ENCODE measurements around the gene ZNF654. TPM values are rescaled to one million over a fixed set of nuclear protein-coding genes. Genes with fewer than 3 reads are reported as not detected.

The ZNF654 gene
- total RNA-seq, 1 donor from 2014 or later, result 16.5 TPM

DNA sequence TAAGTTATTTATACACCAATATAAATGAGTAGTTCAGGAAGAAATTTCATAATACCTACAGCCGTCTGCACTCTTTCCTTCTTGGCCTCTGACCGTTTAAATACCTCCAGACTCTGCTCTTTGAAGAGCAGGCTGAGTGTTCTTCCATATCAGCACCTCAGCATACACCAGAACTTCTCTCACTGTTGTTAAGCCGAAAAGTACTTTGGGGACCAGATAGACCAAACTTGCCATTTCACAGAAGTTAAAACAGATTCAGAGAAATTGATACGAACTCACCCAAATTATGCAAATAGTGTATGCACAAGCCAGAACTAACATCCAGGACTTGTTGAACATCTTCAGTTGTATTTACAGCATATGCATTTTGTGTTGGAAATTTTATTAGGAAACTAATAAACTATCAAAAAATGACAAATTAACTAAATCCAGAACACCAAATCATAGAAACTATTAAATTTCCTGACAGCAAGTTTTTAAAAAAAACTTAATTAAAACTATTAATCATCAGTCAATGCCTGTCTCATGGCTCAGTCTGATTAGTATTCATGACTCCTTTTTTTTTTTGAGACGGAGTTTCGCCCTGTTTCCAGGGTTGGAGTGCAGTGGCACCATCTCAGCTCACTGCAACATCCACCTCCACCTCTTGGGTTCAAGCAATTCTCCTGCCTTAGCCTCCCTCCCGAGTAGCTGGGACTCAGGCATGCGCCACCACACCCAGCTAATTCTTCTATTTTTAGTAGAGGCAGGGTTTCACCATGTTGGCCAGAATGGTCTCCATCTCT, 24.4 kb upstream of the ZNF654 start:
- peaks cover 12% of the 10 kb centered on the region for H3K4me1 Mint-ChIP-seq
- no peak overlapping the region for H3K27ac Mint-ChIP-seq
- no peaks in the 10 kb centered on the region for H3K27me3 Mint-ChIP-seq (ENCODE audit: low read depth)
- no peak overlapping the region for H3K4me3 Mint-ChIP-seq
- no peak for DNase-seq (ENCODE audit: low spot score in 2 of 2, unreplicated experiment in 2 of 2)
- no peaks in the 10 kb centered on the region for H3K36me3 Mint-ChIP-seq
- TF ChIP-seq, protein P1, sequence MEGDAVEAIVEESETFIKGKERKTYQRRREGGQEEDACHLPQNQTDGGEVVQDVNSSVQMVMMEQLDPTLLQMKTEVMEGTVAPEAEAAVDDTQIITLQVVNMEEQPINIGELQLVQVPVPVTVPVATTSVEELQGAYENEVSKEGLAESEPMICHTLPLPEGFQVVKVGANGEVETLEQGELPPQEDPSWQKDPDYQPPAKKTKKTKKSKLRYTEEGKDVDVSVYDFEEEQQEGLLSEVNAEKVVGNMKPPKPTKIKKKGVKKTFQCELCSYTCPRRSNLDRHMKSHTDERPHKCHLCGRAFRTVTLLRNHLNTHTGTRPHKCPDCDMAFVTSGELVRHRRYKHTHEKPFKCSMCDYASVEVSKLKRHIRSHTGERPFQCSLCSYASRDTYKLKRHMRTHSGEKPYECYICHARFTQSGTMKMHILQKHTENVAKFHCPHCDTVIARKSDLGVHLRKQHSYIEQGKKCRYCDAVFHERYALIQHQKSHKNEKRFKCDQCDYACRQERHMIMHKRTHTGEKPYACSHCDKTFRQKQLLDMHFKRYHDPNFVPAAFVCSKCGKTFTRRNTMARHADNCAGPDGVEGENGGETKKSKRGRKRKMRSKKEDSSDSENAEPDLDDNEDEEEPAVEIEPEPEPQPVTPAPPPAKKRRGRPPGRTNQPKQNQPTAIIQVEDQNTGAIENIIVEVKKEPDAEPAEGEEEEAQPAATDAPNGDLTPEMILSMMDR (IDR thresholded peaks at IDR 0.05; ENCODE audit: unreplicated experiment), result no peak
- no peaks in the 10 kb centered on the region for H3K9me3 Mint-ChIP-seq

GRCh38 chr3:88036221-88036620, 22.8 kb upstream of the ZNF654 start:
- DNase-seq (ENCODE audit: low spot score in 2 of 2, unreplicated experiment in 2 of 2), result no peak
- Mint-ChIP-seq H3K27me3 (ENCODE audit: low read depth) (no peaks in the 10 kb centered on the region), H3K4me1 (peaks cover 12% of the 10 kb centered on the region), H3K36me3 (no peaks in the 10 kb centered on the region), H3K27ac (no peak overlapping the region), H3K4me3 (no peak overlapping the region), H3K9me3 (no peaks in the 10 kb centered on the region)
- TF ChIP-seq, protein P1 (IDR thresholded peaks at IDR 0.05; ENCODE audit: unreplicated experiment), result no peak

DNA sequence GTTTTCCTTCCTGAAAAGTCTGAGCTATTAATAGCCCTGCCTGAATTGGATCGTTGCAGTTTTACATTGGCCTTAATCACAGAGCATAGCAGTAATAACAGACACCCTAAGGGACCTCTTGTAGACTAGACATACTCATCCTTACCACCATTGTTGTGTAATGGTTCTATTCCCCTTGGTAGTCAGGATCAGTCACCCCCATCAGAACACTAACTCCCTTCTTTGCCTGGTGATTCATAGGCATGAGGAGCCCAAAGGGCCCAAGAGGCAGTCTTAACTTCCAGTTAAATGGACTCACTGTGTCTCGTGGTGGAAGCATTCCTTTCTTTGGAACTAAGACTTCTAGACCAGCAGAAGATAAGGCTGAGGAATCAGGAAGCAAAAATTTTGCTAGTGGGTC, 20.5 kb upstream of the ZNF654 start:
- peaks cover 4% of the 10 kb centered on the region for H3K9me3 Mint-ChIP-seq
- TF ChIP-seq, protein P1 (IDR thresholded peaks at IDR 0.05; ENCODE audit: unreplicated experiment), result no peak
- H3K4me1 Mint-ChIP-seq, result peaks cover 6% of the 10 kb centered on the region
- H3K27me3 Mint-ChIP-seq (ENCODE audit: low read depth), result no peaks in the 10 kb centered on the region
- no peak overlapping the region for H3K4me3 Mint-ChIP-seq
- H3K36me3 Mint-ChIP-seq, result no peaks in the 10 kb centered on the region
- no peak overlapping the region for H3K27ac Mint-ChIP-seq
- no peak for DNase-seq (ENCODE audit: low spot score in 2 of 2, unreplicated experiment in 2 of 2)

DNA sequence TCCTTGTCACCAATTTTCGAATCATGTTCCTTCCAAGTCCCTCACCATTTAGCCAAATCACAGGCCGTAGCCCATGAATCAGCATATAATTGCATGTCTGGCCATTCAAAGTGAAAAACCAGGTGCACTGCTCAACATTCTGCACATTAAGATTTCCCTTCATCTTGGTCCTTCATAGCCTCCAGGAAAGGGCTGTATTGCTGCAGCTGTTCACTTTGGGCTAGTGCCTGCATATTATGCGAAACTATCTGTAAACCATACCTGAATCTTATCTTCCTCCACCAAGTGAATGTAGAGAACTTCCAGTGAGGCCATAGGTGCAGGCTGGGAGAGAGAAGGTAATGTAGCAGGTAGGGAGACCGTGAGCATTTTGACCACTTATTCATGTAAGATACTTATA, 18.5 kb upstream of the ZNF654 start:
- Mint-ChIP-seq H3K27me3 (ENCODE audit: low read depth) (no peaks in the 10 kb centered on the region), H3K36me3 (no peaks in the 10 kb centered on the region), H3K27ac (no peak overlapping the region), H3K4me1 (peaks cover 4% of the 10 kb centered on the region), H3K4me3 (no peak overlapping the region), H3K9me3 (peaks cover 4% of the 10 kb centered on the region)
- TF ChIP-seq, protein P1 (IDR thresholded peaks at IDR 0.05; ENCODE audit: unreplicated experiment), result no peak
- DNase-seq (ENCODE audit: low spot score in 2 of 2, unreplicated experiment in 2 of 2), result no peak

GRCh38 chr3:88041005-88041404, 18.1 kb upstream of the ZNF654 start:
- Mint-ChIP-seq H3K27me3 (ENCODE audit: low read depth) (no peaks in the 10 kb centered on the region), H3K4me3 (no peak overlapping the region), H3K36me3 (no peaks in the 10 kb centered on the region), H3K27ac (no peak overlapping the region), H3K9me3 (peaks cover 4% of the 10 kb centered on the region), H3K4me1 (peaks cover 4% of the 10 kb centered on the region)
- no peak for DNase-seq (ENCODE audit: low spot score in 2 of 2, unreplicated experiment in 2 of 2)
- TF ChIP-seq, protein P1 (IDR thresholded peaks at IDR 0.05; ENCODE audit: unreplicated experiment), result no peak
